HUDEP-2 (cell line): ENCODE data around the gene FAM25A.
A peak's percentile ranks its signal among the peaks of the same experiment; 100 is the strongest.
"Not testable (repeated sequence)": the region's sequence is repeated elsewhere in the genome, so short reads cannot be mapped to it uniquely, and the experiment has no call there.

Experiments used
- DNase-seq, 76 experiments: peaks; one replicate each; lab custom pipeline; 2025; ENCODE audit not compliant: unreplicated experiment in 76 of 76; lab: John Stamatoyannopoulos, UW

The FAM25A gene

DNA sequence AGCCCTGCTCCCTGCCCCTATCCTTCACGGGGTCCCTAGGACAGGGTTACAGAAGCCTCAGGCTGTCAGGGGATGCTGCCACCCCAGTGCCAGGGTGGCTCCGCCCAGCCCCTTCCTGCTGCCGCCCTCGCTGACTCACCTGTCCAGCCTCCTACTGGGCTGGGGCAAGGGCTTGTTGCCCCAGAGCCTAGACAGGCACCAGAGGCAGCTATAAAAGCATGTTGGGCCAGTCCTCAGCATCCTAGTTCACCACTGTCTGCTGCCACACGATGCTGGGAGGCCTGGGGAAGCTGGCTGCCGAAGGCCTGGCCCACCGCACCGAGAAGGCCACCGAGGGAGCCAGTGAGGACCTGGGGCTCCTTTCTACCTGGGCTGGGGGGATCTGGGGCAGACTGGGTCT lies at the start of gene FAM25A:
Gene FAM25A (plus strand): TSS at position 239 of the 400 bp plus-strand sequence. CDS start 31 bp downstream, at position 270.
- not testable (repeated sequence) for DNase-seq

DNA sequence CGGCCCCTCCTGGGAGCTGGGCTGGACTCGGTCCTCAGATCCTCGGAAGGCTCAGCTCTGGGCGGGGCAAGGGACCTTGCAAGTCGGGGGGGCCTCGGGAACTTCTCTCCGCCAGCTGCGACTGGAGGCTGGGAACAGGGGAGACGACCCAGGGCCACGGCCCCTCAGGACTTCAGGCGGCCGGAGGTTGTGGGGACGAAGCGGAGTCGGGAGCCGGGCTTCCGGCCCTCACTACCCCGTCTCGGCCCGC lies 49.2 kb upstream of the FAM25A start:
- no peak for DNase-seq

- DNase-seq, result peak in 73 of 76 experiments; percentile 22 to 90 (median 80)
Observed at GRCh38 chr10:86971232-86971991, 48.7 kb upstream of the FAM25A start.

- no peak for DNase-seq
Observed at GRCh38 chr10:86972613-86973380, 47.3 kb upstream of the FAM25A start.

DNA sequence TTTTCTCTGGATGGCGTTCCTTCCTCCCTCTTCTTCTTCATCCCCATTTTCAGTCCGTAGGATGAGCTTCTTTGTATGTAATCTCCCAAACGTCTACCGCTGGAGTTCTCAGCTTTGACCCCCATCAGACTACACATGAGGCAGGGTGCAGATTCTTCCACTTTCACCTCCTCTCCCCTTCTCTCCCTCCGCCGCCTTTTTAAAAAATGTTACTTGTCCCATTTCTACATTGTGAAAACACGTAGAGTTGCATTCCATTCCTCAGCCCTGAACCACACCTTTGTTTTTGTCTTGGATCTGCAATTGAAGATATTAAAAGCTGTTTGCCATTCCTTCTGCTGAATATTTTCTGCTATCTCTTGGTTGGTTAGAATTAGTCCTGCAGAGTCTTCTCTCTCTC lies 45.6 kb upstream of the FAM25A start:
- no peak for DNase-seq

DNA sequence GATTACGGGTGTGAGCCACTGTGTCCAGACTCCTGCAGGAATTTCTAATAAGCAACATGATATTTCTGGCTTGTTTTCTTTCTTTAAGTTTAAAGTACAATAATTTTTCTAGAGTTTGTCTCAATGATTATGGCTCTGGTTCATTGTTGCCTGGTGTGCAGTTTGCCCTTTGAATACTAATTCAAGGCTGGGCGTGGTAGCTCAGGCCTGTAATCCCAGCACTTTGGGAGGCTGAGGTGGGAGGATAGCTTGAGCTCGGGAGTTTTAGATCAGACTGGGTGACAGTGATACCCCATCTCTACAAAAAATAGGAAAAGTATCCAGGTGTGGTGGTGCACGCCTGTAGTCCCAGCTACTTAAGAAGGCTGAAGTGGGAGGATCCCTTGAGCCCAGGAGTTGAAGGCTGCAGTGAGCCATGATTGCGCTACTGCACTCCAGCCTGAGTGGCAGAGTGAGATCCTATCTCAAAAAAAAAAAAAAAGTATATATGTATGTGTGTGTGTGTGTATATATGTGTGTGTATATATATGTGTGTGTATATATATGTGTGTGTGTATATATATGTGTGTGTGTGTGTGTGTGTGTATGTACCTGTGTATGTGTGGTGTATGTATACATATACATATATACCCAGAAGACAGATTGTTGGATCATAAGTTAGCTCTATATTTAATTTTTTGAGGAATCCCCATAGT lies 43.6 kb upstream of the FAM25A start:
- DNase-seq, result no peak

GRCh38 chr10:86978457-86978856 lies 41.6 kb upstream of the FAM25A start:
- not testable (repeated sequence) for DNase-seq

- DNase-seq, result no peak
Observed at GRCh38 chr10:86979296-86979818, 40.7 kb upstream of the FAM25A start.

DNA sequence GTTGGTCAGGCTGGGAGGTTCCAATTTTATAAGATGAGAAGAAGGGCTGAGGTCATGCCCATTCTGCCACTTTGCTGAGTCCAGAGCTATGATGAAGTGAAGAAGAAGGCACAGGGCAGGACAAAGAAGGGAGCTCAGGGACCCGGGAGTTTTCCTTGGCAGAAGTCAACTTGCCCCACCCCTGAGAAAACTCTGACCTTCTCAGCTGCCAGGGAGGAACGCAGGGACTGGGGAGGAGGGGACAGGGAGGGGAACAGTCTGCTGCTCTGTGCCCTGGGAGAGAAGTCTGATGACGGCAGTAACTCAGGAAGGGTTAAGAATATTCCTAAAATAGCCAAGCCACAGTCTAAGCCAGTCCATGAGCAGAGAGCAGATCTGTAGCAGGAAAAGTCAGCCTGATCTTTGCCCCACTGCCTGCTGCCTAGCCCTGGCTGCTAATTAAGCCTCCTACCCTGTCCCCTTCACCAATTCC lies 40.1 kb upstream of the FAM25A start:
- DNase-seq, result no peak

- peak in 16 of 76 experiments; percentile 6 to 39 (median 20) for DNase-seq
Observed at GRCh38 chr10:86981020-86981419, 39.1 kb upstream of the FAM25A start.

- no peak for DNase-seq
Observed at GRCh38 chr10:86981716-86982115, 38.4 kb upstream of the FAM25A start.

DNA sequence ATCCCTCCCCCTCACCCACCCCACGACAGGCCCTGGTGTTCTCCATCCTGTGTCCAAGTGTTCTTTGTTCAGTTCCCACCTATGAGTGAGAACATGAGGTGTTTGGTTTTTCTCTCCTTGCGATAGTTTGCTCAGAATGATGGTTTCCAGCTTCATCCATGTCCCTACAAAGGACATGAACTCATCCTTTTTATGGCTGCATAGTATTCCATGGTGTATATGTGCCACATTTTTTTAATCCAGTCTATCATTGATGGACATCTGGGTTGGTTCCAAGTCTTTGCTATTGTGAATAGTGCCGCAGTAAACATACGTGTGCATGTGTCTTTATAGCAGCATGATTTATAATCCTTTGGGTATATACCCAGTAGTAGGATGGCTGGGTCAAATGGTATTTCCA lies 35.6 kb upstream of the FAM25A start:
- DNase-seq, result not testable (repeated sequence)

GRCh38 chr10:86988520-86988919 lies 31.6 kb upstream of the FAM25A start:
- no peak for DNase-seq

DNA sequence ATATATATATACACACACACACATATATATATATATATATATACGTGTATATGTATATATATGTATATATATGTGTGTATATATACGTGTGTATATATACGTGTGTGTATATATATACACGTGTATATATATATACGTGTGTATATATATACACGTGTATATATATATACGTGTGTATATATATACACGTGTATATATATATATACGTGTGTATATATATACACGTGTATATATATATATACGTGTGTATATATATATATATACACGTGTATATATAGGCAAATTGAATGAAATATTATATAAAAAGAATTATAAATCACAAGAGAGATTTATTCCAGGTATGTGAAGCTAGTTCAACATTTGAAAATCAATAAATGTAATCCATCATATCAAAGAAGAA lies 28.7 kb upstream of the FAM25A start:
- DNase-seq, result not testable (repeated sequence)

DNA sequence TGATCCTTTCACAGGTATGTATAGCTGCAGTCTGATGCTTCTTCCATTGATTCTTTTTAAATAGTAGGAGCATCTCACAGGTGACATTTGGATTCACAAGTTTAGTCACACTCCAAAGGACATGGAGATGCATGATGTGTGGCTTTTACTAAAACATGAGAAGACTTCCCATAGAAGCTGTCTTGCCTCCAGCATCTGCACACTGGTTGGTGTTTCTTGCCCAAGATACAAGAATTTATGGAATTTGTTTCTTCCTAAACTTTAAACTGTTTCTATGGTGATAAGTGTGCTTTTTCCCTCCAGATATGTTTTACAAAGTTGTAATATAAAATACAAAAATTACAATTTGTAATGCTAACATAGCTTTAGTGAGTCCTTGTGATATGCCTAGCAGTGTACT lies 27.6 kb upstream of the FAM25A start:
- no peak for DNase-seq

DNA sequence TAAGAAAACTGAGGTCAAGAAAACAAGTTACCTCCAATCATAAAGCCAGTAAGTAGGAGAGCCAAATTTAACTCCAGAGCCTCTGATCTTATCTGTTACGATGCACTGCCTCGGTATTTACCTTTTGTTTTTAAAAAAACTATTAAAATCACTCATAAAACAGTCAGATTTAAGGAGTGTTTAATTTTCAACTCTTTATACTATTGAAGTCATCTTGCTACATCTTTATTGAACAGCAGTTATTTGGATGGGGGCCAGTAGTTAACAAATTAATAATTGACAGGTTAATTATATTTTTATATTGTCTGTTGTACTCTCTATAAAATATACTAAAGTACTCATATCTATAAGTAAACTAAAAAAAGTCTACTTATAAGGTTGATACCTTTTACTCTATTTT lies 27.2 kb upstream of the FAM25A start:
- no peak for DNase-seq

- DNase-seq, result not testable (repeated sequence)
Observed at GRCh38 chr10:86999802-87000403, 20.2 kb upstream of the FAM25A start.

- no peak for DNase-seq
Observed at GRCh38 chr10:87000491-87000890, 19.6 kb upstream of the FAM25A start.

- DNase-seq, result peak in 2 of 76 experiments; percentile 1
Observed at GRCh38 chr10:87007124-87007523, 13.0 kb upstream of the FAM25A start.

DNA sequence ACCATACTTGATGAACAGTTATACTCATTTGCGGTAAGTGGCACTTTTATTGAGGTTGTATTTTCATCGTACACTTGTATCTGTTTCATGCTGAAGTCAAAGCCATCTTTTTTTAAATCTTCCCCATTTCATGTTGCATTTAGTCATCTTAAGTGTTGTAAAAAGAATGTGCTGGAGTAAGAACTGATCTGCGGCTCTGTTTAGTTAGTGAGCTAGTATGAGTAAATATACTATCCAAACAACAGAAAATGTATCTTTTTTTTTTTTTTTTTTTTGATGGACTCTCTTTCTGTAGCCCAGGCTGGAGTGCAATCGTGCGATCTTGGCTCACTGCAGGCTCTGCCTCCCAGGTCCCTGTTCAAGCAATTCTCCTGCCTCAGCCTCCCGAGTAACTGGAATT lies 12.4 kb upstream of the FAM25A start:
- DNase-seq, result not testable (repeated sequence)

GRCh38 chr10:87008303-87008702 lies 11.8 kb upstream of the FAM25A start:
- not testable (repeated sequence) for DNase-seq
